HG02840 (cell line): ENCODE results near the gene YIPF1.
"Not testable (repeated sequence)": the region's sequence is repeated elsewhere in the genome, so short reads cannot be mapped to it uniquely, and the experiment has no call there.

ENCODE experiments used
- ATAC-seq: cut with Tn5 transposase; IDR thresholded peaks from one replicate; pipeline ENCODE4 v1.9.1; 2021; ENCODE audit warnings: mild to moderate bottlenecking, moderate library complexity, moderate number of reproducible peaks; ENCODE audit not compliant: unreplicated experiment, low FRiP score

YIPF1 gene

DNA sequence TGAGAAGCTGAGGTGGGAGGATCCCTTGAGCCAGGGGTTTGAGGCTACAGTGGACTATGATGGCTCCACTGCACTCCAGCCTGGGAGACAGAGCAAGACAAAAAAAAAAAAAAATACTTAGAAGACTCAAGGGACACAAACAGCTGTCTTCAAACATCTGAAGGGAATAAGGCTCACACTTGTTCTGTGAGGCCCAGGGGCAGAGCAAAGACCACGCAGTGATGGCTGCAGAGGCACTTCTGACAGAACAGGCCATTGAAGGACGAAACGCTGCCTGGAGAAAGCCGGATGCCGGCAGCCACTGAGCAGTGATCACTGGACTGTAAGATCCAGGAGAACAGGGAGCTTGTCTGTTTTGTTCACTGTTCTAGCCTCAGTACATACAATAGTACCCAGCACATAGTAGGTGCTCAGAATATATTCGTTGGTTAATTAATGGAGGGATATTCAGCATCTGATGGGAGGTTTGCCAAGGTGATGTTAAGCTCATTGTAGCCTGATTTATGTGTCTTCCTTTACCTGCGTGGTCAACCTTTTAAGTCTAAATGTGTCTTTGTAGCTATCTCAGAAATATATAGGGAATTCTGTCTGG, 39.4 kb downstream of the YIPF1 start:
- no peak for ATAC-seq

DNA sequence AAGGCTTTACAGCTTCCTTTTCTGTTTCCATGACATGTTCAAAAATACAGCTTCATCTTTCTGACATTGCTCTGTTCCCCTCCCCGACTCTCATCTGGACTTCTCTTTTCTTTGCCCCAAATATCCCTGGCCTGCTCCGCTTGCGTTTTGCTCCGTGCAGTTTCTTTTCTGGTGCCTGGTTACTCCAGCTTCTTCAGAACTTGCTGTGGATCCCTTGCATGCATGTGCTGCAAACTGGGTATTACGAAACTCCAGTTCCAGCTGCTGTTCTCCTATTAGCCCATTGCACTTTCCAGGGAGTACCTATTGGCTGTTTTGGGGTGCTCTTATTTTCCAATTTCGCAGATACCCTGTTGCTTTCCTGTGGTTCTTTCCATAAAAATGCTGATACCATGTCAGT, 41.6 kb downstream of the YIPF1 start:
- no peak for ATAC-seq

DNA sequence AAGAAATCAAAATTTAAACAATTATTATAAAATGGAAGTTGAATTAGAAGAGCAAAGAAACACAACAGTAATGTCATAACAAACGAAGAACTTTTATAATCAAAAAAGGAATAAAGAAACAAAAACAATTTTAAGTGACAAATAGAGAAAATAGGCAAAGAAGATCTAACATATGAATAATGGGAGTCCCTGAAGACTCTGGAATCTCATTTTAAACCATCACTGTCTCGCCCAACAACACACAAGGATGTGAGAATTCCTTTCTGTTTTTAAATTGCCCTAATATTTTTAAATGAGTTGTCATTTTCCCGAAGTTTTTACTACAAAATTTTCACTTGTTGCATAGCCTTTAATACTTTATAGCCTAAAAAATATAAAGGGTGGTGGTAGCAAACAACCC, 47.2 kb downstream of the YIPF1 start:
- ATAC-seq: no peak

DNA sequence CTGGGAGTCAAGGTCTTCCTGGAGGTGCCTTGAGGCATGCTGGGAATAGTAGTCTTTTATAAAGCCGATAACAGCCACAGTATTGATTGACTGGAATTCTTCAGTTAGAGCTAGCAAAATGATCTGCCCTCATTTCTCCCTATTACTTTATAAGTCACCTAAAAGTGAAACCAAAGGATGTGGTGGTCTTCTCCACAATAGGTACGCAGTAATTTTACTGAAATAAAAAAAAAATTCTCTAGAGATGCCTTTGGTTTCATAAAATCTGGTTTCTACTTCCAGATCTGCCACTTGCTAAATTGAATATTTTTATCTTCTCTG, 51.0 kb downstream of the YIPF1 start:
- no peak for ATAC-seq

DNA sequence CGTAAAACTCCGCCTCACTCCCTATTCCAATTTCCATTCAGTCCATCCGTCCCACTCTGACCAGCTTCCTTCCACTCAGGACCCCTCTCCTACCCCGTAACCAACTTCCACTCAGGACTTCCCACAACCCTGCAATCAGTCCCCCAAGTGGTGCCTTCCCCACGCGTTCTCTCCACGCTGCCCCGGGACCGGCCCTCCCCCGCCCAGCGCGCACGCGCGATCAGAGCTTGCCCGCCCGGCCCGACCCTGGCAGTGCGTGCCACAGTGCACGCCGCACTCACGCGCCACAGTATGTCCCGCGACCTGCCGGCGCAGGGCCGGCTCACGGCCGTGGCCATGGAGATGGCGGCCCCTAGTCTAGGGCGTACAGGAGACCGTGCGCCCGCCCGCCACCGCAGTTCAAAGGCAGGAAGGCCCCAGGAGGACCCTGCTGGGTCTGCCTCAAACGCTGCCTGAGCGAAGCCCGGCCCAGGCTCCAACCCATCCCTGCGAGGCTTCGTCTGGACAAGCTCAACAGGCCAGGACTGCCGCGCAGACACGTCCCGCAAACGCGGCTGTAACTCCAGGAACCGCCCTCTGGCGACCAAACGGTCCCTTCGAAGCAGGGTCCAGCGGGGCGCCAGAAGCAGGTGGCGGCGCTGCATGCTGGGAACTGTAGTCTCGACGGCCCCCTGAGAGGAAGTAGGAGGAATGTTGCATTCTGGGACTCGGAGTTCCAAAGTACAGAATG, 51.5 kb downstream of the YIPF1 start, which contains the start of gene NDC1:
TSS of gene NDC1 (minus strand) at position 373 of the 730 bp plus-strand sequence. CDS start at position 338, 35 bp downstream.
- ATAC-seq: peak; percentile 86

DNA sequence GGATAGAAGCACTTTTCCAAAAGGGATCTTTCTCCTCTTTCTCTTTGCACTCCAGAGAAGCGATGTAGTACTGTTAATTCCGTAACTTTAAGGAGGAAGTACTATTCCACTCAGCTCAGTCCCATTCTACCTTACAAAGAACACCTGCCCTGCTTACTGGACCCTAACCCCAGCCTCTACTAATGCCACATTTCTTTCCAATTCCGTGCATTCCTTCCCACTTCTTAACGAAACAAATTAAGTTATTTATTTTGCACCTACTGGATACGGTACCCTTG, 52.0 kb downstream of the YIPF1 start:
- no peak for ATAC-seq

DNA sequence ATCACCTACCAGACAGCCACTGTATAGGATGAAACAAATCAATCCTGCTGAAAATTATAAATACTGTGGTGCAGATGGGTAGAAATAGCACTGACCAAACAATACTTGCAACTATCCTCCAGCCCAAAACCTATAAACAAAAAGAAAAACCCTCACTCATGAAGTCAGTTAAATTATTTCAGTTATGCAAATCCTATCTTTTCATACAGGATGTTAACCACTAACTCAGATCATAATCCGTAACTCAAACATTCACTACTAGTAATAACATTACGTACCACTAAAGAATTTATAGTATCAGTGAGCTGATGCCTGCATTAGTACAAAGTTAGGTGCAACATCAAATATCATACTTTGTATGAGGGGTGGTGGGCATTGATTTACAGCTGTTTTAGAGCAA, 54.1 kb downstream of the YIPF1 start:
- no peak for ATAC-seq

DNA sequence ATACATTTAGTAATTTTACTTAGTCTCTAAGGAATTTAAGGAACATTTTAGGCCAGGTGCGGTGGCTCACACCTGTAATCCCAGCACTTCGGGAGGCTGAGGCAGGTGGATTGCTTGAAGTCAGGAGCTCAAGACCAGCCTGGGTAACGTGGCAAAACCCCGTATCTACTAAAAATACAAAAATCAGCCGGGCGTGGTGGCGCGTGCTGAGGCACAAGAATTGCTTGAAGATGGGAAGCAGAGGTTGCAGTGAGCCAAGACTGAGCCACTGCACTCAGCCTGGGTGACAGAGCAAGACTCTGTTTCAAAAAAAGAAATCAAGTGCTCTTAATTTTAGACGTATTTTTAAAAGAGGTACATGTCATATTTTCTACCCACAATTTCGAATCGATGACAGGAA, 54.8 kb downstream of the YIPF1 start:
- no peak for ATAC-seq

DNA sequence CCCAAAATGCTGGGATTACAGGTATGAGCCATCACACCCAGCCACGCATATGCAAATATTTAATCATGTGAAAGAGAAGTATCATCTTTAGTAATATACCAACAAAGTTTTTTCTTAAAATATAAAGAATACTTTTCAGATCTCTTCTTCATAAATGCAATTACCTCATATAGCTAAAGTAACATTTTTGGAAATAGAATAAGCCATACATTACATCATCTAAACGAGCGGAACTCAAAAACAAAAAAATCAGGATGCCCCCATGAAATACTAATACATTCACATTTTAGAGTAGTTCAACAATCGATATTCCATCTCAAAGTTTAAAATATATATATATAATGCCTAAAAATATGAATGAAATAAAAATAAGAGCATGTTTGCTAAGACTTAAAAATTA, 56.2 kb downstream of the YIPF1 start:
- no peak for ATAC-seq

DNA sequence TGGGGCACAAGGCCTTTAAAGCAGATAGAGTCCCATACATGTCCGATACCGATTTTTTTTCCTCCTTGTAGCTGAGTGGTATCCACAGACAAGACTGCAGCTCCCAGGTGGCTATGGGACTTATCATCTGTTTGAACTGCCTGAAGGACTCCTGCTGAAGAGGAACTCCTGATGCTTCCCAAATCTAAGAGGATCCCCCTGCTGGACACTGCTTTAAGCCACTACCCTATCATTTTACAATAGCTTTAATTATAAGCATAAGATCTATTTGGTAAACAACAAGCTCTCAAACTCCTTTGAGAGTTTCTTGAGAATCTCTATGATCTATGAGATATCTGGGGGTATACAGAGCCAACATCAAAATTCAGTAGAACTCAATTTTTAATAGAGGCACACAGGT, 63.2 kb downstream of the YIPF1 start:
- ATAC-seq: no peak

DNA sequence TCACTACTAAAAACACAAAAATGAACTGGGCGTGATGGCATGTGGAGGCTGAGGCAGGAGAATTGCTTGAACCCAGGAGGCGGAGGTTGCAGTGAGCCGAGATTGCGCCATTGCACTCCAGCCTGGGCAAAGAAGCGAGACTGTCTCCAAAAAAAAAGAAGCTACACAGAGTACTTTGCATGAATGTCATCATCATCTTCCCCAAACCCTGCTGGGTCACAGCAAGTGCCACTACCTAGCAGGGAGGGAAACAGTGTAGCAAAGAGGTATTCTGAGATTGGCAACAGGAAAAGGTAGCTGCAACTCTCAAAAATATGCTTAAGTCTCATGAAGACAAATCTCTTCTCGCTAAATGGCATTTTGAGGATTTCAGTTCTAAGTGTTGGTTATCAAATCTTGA, 64.3 kb downstream of the YIPF1 start:
- no peak for ATAC-seq

DNA sequence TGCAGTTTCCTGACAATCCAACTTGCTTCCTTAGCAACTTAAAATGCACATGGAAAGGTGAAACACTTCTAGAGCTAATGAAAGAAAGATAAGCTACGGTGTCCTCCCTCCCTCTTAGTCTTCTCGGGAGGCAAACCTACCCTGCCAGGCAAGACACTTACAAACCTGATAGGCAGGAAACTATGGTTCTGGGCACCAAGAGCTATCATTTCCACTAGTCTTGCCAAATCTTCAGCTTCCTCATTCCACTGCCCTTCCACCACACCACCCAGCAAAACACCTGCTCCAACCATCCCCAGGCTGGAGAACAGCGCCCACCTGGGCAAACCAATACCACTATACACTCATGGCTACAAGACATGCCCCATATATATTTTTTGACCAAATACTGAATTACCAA, 66.7 kb downstream of the YIPF1 start:
- ATAC-seq: no peak

DNA sequence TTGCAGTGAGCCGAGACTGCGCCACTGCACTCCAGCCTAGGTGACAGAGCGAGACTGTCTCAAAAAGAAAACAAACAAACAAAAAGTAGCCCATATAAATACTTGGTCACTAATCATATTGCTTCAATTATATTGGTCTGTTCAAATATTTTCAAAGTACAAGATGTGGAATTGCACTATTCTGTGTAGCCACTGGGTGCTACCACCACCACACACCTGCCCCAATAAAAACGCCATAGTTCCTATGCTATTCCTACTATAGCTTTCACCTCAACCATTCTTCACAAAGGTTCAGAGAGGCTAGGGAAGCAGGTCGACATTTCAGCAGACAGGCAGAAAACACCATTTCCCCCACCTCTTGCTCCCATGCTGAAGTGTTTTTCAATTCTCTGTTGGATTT, 68.2 kb downstream of the YIPF1 start:
- no peak for ATAC-seq

DNA sequence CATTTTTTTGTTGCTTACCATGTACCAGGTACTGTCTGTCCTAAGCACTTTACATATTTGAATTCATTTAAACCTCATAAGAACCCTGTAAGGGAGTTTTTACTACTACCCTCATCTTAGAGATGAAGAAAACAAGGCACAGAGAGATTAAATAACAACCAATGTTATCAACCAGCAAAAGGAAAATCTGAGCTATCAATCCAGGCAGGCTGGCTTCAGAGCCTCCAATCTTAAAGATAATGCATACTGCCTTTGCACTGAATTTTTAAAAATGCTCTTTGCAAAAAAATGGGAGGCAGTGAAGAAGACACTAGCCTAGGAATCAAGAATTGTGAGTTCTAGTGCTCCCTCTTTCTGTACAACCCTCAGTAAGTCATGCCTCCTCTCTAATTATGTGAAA, 70.2 kb downstream of the YIPF1 start:
- no peak for ATAC-seq

DNA sequence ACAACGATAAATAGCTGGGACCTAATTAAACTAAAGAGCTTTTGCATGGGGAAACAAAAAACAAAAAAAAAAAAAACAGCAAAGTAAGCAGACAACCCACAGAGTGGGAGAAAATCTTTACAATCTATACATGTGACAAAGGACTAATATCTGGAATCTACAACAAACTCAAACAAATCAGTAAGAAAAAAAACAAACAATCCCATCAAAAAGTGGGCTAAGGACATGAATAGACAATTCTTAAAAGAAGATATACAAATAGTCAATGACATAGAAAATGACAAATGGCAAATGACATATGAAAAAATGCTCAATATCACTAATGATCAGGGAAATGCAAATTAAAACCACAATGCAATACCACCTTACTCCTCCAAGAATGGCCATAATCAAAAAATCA, 73.0 kb downstream of the YIPF1 start:
- ATAC-seq: not testable (repeated sequence)

DNA sequence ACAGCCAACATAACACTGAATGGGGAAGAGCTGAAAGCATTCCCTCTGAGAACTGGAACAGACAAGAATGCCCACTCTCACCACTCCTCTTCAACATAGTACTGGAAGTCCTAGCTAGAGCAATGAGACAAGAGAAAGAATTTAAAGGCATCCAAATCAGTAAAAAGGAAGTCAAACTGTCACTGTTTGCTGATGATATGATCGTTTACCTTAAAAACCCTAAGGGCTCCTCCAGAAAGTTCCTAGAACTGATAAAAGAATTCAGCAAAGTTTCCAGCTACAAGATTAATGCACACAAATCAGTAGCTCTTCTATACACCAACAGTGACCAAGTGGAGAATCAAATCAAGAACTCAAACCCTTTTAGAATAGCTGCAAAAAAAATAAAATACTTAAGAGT, 74.1 kb downstream of the YIPF1 start:
- not testable (repeated sequence) for ATAC-seq

DNA sequence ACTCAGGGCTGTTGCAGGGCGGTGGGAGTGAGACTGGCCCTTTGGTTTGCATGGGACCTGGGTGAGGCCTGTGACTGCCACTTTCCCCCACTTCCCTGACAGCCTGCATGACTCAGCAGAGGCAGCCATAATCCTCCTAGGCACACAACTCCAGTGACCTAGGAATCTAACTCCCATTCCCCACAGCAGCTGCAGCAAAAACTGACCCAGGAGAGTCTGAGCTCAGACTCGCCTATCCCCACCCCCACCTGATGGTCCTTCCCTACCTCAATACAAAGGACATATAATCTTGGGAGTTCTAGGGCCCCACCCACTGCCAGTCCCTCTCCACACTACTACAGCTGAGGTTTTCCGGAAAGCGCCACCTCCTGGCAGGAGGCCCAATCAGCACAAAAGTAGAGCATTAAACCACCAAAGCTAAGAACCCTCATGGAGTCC, 78.2 kb downstream of the YIPF1 start:
- no peak for ATAC-seq

DNA sequence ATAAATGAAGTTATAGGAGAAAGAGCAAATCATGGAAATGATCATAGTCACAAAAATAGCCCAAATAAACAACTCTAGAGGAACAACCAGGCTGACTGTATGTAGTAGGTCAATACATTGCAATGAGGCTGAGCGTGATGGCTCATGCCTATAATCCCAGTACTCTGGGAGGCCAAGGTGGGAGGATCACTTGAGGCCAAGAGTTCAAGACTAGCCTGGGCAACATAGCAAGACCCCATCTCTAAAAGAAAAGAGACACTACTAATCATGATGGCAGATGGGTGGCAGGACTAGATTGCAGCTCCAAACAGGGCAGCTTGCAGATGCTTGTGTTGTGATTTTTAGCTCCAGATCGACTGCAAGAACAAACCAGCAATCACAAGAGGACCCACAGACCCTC, 79.1 kb downstream of the YIPF1 start:
- ATAC-seq: no peak

DNA sequence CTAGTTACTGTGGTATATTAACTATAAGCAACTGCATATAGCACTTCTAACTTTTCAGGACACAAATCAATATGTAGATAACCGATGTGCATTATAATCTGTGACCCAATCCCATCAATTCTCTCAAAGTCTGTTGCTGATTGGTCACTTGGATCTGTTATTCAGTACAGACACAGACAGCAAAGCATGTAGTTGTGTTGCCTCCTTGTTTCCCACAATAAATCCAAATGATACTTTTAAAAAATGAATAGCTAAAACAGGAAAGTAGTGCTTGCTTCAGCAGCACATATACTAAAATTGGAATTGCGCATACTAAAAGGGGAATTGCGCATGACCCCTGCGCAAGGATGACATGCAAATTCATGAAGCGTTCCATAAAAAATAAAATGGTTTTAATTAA, 79.6 kb downstream of the YIPF1 start:
- no peak for ATAC-seq

DNA sequence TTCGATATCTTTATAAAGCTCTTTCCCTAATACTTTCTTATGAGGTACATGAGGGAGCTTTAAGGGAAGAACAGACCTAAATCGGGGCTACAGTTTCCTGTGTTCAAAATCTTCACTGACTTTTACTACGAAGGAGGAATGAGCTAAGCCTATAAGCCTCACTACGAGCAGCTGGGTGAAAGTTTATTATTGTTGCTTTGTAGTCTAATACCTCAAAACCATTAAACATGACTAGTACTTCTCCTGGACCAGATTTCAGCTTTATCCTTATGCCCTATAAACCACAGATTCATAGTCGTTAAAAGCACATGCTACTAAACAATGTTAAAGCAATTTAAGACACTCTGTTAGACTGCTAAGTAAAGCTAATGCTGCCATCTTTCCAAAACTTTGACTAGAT, 81.7 kb downstream of the YIPF1 start:
- no peak for ATAC-seq

DNA sequence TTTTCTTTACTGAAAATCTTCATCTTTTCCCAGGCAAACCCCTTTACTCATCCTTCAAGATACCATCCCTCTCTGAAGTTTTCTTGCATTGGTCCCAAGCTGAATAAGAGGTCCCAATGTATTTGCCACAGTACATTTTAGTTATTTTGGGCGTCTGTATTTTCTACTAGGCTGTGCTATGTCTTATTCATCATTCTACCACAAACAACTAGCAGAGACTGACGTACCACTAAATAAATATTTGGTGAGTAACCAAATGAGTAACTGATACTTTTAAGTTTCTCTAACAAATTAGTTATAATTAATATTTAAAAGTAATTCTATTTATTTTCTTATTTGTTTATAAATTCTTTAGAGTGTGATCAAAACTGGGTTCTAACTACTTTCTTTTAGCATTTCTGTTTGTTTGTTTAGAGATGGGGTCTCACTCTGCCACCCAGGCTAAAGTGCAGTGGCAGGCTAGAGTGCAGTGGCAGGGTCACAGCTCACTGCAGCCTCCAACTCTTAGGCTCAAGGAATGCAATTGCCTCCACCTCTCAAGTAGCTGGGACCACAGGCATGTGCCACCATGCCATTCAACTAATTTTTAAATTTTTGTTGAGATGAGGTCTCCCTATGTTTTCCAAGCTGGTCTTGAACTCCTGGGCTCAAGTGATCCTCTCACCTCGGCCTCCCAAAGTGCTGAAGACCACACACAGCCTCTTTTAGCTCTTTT, 84.6 kb downstream of the YIPF1 start:
- ATAC-seq: no peak

DNA sequence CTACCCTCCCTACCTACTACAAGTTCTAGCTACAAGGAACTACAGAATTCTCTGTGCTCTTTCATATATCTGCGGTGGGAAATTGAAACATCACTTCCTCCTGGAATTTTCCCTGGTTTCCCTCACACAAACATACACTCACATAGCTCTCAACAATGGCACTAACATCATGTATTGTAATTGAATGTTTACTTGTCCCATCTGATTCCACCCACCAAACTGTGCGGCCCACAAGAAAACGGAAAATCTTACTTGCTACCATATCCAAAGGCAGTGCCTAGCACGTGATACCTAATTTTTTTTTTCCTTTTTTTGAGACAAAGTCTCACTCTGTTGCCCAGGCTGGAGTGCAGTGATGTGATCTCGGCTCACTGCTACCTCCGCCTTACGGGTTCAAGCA, 85.4 kb downstream of the YIPF1 start:
- ATAC-seq: no peak
